ENCODE data around the gene SMIM33. TPM values are rescaled to one million over a fixed set of nuclear protein-coding genes. Genes with fewer than 3 reads are reported as not detected.

The SMIM33 gene
- polyA plus RNA-seq, 1 donor from 2014 or later: not detected

DNA sequence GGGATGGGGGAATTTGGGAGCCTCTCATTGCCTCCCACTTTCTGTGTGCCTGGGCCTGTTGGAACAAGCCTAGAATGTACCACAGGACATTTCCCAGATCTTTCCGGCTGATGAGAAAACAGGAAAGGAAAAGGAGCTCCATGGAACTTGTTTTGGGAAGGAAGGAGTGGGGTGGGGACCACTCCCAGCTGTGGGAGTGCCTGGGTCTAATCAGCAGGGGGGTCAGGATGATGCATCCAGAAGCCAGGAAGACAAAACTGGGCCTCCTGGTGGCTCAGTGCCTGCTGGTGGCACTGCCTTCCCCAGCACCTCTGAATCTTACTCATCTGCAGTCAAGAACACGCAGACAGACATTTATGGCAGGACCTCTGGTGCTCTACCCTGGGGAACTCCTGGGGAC lies 2.8 kb downstream of the SMIM33 start:
- Histone ChIP-seq H3K9ac (ENCODE audit: low read length) (no peak overlapping the region), H3K27me3 (ENCODE audit: insufficient read depth, low read depth, low read length) (no peaks in the 10 kb centered on the region), H3K9me2 (ENCODE audit: insufficient read depth, low read length) (no peaks in the 10 kb centered on the region), H3K36me3 (ENCODE audit: insufficient read depth, low read length) (no peaks in the 10 kb centered on the region), H3K4me2 (ENCODE audit: low read length) (no peak overlapping the region), H4K20me1 (ENCODE audit: insufficient read depth) (no peaks in the 10 kb centered on the region), H3F3A (ENCODE audit: insufficient read depth, low read length, poor library complexity, severe bottlenecking) (no peaks in the 10 kb centered on the region), H3K27ac (ENCODE audit: low read length) (no peak overlapping the region), H3K79me2 (replicated peaks; ENCODE audit: insufficient read depth, low read length) (no peaks in the 10 kb centered on the region), H2AFZ (ENCODE audit: low read depth, low read length) (no peak overlapping the region), H3K9me3 (ENCODE audit: low read length) (no peaks in the 10 kb centered on the region), H3K4me3 (ENCODE audit: low read length) (no peak overlapping the region)
- no peak for TF ChIP-seq EP300 (conservative IDR thresholded peaks at IDR 0.05; ENCODE audit: poor library complexity, severe bottlenecking)
- TF ChIP-seq REST (IDR thresholded peaks at IDR 0.05; ENCODE audit: borderline replicate concordance): no peak
- no peak for TF ChIP-seq SMC3 (conservative IDR thresholded peaks at IDR 0.05; ENCODE audit: poor library complexity)
- no peak for TF ChIP-seq MXI1 (conservative IDR thresholded peaks at IDR 0.05; ENCODE audit: poor library complexity, severe bottlenecking)
- no peak for TF ChIP-seq EZH2 (IDR thresholded peaks at IDR 0.05; ENCODE audit: borderline replicate concordance, insufficient read depth, low read length, poor library complexity, severe bottlenecking)
- no peak for TF ChIP-seq RAD21 (conservative IDR thresholded peaks at IDR 0.05)
- no peak for TF ChIP-seq POLR2AphosphoS5 (IDR thresholded peaks at IDR 0.05)
- TF ChIP-seq TAF1 (IDR thresholded peaks at IDR 0.05; ENCODE audit: low read depth): no peak
- TF ChIP-seq, protein P1, sequence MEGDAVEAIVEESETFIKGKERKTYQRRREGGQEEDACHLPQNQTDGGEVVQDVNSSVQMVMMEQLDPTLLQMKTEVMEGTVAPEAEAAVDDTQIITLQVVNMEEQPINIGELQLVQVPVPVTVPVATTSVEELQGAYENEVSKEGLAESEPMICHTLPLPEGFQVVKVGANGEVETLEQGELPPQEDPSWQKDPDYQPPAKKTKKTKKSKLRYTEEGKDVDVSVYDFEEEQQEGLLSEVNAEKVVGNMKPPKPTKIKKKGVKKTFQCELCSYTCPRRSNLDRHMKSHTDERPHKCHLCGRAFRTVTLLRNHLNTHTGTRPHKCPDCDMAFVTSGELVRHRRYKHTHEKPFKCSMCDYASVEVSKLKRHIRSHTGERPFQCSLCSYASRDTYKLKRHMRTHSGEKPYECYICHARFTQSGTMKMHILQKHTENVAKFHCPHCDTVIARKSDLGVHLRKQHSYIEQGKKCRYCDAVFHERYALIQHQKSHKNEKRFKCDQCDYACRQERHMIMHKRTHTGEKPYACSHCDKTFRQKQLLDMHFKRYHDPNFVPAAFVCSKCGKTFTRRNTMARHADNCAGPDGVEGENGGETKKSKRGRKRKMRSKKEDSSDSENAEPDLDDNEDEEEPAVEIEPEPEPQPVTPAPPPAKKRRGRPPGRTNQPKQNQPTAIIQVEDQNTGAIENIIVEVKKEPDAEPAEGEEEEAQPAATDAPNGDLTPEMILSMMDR (IDR thresholded peaks at IDR 0.05; ENCODE audit: poor library complexity, severe bottlenecking): no peak

DNA sequence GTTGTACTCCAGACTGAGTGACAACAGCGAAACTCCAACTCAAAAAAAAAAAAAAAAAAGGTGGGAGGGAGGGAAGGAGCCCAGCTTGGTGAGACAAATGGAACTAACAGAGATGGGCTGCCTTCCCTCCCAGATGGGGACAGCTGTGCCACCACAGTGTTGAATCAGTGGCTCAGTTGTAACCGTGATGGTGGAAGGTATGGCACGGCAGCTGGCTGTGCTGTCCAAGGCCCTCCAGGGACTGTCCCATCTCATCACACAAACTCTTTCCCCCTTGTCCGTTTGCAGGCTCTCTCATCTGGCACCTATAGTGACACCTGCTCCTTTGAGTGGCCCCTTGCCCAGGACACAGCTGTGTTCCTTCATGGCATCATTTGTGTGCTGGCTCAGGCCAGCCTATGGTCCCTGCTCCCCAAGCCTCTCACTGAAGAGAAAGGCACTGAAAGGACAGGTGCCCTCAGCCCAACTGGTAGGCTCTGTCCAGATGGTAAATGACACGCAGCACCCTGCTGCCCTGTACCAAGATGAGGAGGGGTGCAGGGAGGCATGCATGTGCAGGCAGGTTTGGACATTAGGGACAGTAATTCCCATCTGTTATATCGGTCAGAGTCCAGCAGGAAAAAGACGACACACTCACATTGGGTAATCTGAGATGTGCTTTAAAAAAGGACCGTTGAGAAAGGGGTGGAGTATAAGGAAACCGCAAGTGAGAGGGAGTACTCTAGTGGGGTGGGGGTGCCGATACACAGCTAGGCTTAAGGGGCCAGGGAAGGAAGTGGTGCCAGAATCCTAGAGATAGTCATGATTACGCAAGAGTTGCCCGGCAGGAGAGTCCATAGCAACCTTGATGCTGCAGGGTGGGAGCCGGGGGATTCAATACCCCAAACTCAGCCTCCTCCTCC lies 4.3 kb downstream of the SMIM33 start:
- H3K36me3 ChIP-seq (ENCODE audit: insufficient read depth, low read length): no peaks in the 10 kb centered on the region
- no peak overlapping the region for H2AFZ ChIP-seq (ENCODE audit: low read depth, low read length)
- no peak overlapping the region for H3K4me3 ChIP-seq (ENCODE audit: low read length)
- H3K4me2 ChIP-seq (ENCODE audit: low read length): no peak overlapping the region
- no peaks in the 10 kb centered on the region for H3K79me2 ChIP-seq (replicated peaks; ENCODE audit: insufficient read depth, low read length)
- H3K9me3 ChIP-seq (ENCODE audit: low read length): no peaks in the 10 kb centered on the region
- H4K20me1 ChIP-seq (ENCODE audit: insufficient read depth): no peaks in the 10 kb centered on the region
- H3K27ac ChIP-seq (ENCODE audit: low read length): no peak overlapping the region
- no peak overlapping the region for H3K9ac ChIP-seq (ENCODE audit: low read length)
- no peaks in the 10 kb centered on the region for H3F3A ChIP-seq (ENCODE audit: insufficient read depth, low read length, poor library complexity, severe bottlenecking)
- H3K9me2 ChIP-seq (ENCODE audit: insufficient read depth, low read length): no peaks in the 10 kb centered on the region
- H3K27me3 ChIP-seq (ENCODE audit: insufficient read depth, low read depth, low read length): no peaks in the 10 kb centered on the region
- TF ChIP-seq RAD21 (conservative IDR thresholded peaks at IDR 0.05) (no peak), TAF1 (IDR thresholded peaks at IDR 0.05; ENCODE audit: low read depth) (no peak), EP300 (conservative IDR thresholded peaks at IDR 0.05; ENCODE audit: poor library complexity, severe bottlenecking) (no peak), MXI1 (conservative IDR thresholded peaks at IDR 0.05; ENCODE audit: poor library complexity, severe bottlenecking) (no peak), EZH2 (IDR thresholded peaks at IDR 0.05; ENCODE audit: borderline replicate concordance, insufficient read depth, low read length, poor library complexity, severe bottlenecking) (no peak), SMC3 (conservative IDR thresholded peaks at IDR 0.05; ENCODE audit: poor library complexity) (no peak), REST (IDR thresholded peaks at IDR 0.05; ENCODE audit: borderline replicate concordance) (no peak), POLR2AphosphoS5 (IDR thresholded peaks at IDR 0.05) (no peak)
- TF ChIP-seq, protein P1 (IDR thresholded peaks at IDR 0.05; ENCODE audit: poor library complexity, severe bottlenecking): no peak
